D721Med (cell line): Measurements from ENCODE around the gene PIEZO1.
A peak's percentile ranks its signal among the peaks of the same experiment; 100 is the strongest.

ENCODE experiments used
- DNase-seq: peaks from one replicate; pipeline ENCODE4 v3.0.0; 2011; ENCODE audit warnings: low spot score; ENCODE audit not compliant: insufficient read length
- FAIRE-seq: peaks from 2 replicates; lab custom pipeline; 2011; peaks lifted over from hg19 to GRCh38; lab: Jason Lieb, UNC
- CTCF ChIP-seq: IDR thresholded peaks from 2 replicates; pipeline ENCODE4 v1.5.1; 2012; ENCODE audit warnings: mild to moderate bottlenecking, control low read depth; ENCODE audit not compliant: insufficient read depth; ENCODE audit errors: missing control alignments

Gene PIEZO1

GRCh38 chr16:88750854-88751253, 34.2 kb downstream of the PIEZO1 start:
- TF ChIP-seq CTCF = no peak
- no peak for DNase-seq
- no peak for FAIRE-seq

- DNase-seq (no peak), FAIRE-seq (no peak)
- no peak for TF ChIP-seq CTCF
Observed at GRCh38 chr16:88749358-88749757, 35.7 kb downstream of the PIEZO1 start.

GRCh38 chr16:88748364-88748763, 36.7 kb downstream of the PIEZO1 start:
- FAIRE-seq = no peak
- no peak for TF ChIP-seq CTCF
- DNase-seq = no peak

- FAIRE-seq = no peak
Observed at GRCh38 chr16:88747588-88748301, 37.3 kb downstream of the PIEZO1 start.

GRCh38 chr16:88746506-88746905, 38.5 kb downstream of the PIEZO1 start:
- no peak for TF ChIP-seq CTCF
- FAIRE-seq = no peak

More at GRCh38 chr16:88747588-88748301, 37.3 kb downstream of the PIEZO1 start:
- no peak for DNase-seq
- TF ChIP-seq CTCF = peak; percentile 41

GRCh38 chr16:88744577-88745521, 40.2 kb downstream of the PIEZO1 start:
- no peak for DNase-seq
- TF ChIP-seq CTCF = no peak
- FAIRE-seq = no peak

More at GRCh38 chr16:88746506-88746905, 38.5 kb downstream of the PIEZO1 start:
- no peak for DNase-seq
